Measurements from ENCODE around the gene STK31.
"Not testable (repeated sequence)": the region's sequence is repeated elsewhere in the genome, so short reads cannot be mapped to it uniquely, and the experiment has no call there.

Gene STK31

GRCh38 chr7:23802720-23803397 is 92.8 kb downstream of the STK31 start:
- in situ Hi-C loops (cut with MboI; ENCODE audit: low sequenced_read_pairs), result no loop called here

GRCh38 chr7:23804707-23805106 is 94.7 kb downstream of the STK31 start:
- in situ Hi-C loops (cut with MboI; ENCODE audit: low sequenced_read_pairs), result no loop called here

- in situ Hi-C loops (cut with MboI; ENCODE audit: low sequenced_read_pairs), result no loop called here
Observed at GRCh38 chr7:23808421-23808820, 98.4 kb downstream of the STK31 start.

- in situ Hi-C loops (cut with MboI; ENCODE audit: low sequenced_read_pairs), result no loop called here
Observed at GRCh38 chr7:23810099-23810498, 100.1 kb downstream of the STK31 start.

- in situ Hi-C loops (cut with MboI; ENCODE audit: low sequenced_read_pairs), result no loop called here
Observed at GRCh38 chr7:23811540-23811939, 101.5 kb downstream of the STK31 start.

GRCh38 chr7:23828125-23828524 is 118.1 kb downstream of the STK31 start:
- in situ Hi-C loops (cut with MboI; ENCODE audit: low sequenced_read_pairs), result not testable (repeated sequence)

GRCh38 chr7:23832733-23833132 is 122.7 kb downstream of the STK31 start:
- in situ Hi-C loops (cut with MboI; ENCODE audit: low sequenced_read_pairs), result not testable (repeated sequence)

- in situ Hi-C loops (cut with MboI; ENCODE audit: low sequenced_read_pairs), result no loop called here
Observed at GRCh38 chr7:23833405-23833804, 123.4 kb downstream of the STK31 start.

- in situ Hi-C loops (cut with MboI; ENCODE audit: low sequenced_read_pairs), result not testable (repeated sequence)
Observed at GRCh38 chr7:23844837-23845236, 134.8 kb downstream of the STK31 start.

- in situ Hi-C loops (cut with MboI; ENCODE audit: low sequenced_read_pairs), result no loop called here
Observed at GRCh38 chr7:23852135-23852534, 142.1 kb downstream of the STK31 start.

- in situ Hi-C loops (cut with MboI; ENCODE audit: low sequenced_read_pairs), result no loop called here
Observed at GRCh38 chr7:23852988-23853387, 143.0 kb downstream of the STK31 start.

GRCh38 chr7:23863209-23863787 is 153.3 kb downstream of the STK31 start:
- in situ Hi-C loops (cut with MboI; ENCODE audit: low sequenced_read_pairs), result no loop called here

- in situ Hi-C loops (cut with MboI; ENCODE audit: low sequenced_read_pairs), result no loop called here
Observed at GRCh38 chr7:23864973-23865372, 155.0 kb downstream of the STK31 start.

- in situ Hi-C loops (cut with MboI; ENCODE audit: low sequenced_read_pairs), result no loop called here
Observed at GRCh38 chr7:23873306-23873705, 163.3 kb downstream of the STK31 start.

- in situ Hi-C loops (cut with MboI; ENCODE audit: low sequenced_read_pairs), result not testable (repeated sequence)
Observed at GRCh38 chr7:23876526-23876925, 166.5 kb downstream of the STK31 start.
